Measurements from ENCODE around the gene FGD4. TPM values are rescaled to one million over a fixed set of nuclear protein-coding genes. Genes with fewer than 3 reads are reported as not detected.

Gene FGD4
- total RNA-seq, 1 experiment from 2014 or later: 13.9 TPM

DNA sequence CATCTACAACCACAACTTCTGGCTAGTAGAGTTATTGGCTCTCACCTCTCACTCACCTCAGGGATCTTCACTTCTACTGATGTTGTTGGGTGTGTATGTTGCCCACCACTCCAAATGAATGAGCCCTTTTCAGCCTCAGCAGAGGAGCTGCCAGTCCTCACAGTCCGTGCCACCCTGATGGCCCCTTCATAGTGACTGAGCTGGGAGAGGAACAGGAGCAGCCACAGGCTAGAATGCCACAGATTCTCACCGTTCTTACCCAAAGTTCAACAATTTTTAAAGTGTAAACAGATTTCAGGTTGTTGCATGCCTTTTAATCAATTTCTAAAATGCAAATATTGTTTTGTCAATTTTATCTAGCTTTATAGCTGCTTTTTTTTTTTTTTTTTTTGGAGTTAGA is 205.2 kb downstream of the FGD4 start:
- DNase-seq (ENCODE audit: low read depth): no peak
- in situ Hi-C loops (cut with HindIII; ENCODE audit: low pct_unique_long_range_greater_than_20kb, low sequenced_read_pairs): no loop called here

DNA sequence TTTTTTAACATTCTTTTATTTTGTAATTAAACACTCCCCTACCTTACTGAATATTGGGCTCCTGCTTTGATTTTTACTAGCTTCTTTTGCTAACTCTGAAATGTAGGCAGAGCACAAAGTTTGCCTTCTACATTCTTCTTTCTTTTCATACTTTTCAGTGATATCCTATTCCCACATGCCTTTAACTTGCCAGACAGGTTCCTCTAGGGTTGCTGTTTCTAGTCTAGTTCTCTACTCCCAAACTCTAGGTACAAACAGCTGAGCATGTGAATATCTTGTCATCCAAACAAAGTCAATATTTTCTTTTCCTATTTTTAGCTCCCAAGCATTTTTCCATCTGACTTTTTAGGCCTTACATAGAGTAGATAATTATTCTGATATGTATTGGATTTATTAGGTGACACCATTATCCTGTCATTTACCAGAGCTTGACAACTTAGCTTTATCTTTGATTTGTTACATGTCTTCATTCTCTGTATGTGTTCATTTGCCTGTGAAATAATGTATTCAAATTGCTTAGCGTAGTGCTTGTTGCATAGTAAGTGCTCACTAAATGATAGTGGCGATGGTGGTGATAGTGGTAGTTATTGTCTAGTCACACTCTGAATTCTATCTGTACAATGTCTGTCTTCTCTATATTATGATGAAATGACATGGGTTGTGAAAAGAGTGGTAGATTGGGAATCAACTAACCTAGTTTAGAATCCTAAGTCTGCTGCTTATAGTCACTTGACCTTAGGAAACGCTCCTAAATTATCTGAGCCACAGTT is 206.2 kb downstream of the FGD4 start:
- in situ Hi-C loops (cut with HindIII; ENCODE audit: low pct_unique_long_range_greater_than_20kb, low sequenced_read_pairs): no loop called here
- no peak for DNase-seq (ENCODE audit: low read depth)

DNA sequence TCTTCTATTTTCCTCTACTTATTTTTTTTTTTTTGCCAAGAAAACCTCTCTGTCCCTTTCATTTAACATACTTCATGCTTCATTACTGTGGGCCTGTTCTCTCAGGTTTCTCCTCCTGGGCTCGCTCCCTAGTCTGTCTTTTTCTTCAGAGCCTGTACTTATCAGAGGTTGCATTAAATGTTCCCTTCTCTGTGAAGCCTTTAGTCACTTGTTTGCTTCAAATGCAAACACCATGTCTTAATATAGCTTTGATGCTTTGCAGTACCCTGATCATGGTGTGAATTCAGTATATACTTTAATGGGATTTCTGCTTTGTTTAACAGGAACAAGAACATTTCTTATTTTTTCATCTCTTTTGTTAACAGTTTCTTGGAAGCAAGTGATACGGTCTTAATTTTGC is 207.1 kb downstream of the FGD4 start:
- in situ Hi-C loops (cut with HindIII; ENCODE audit: low pct_unique_long_range_greater_than_20kb, low sequenced_read_pairs): no loop called here
- no peak for DNase-seq (ENCODE audit: low read depth)

DNA sequence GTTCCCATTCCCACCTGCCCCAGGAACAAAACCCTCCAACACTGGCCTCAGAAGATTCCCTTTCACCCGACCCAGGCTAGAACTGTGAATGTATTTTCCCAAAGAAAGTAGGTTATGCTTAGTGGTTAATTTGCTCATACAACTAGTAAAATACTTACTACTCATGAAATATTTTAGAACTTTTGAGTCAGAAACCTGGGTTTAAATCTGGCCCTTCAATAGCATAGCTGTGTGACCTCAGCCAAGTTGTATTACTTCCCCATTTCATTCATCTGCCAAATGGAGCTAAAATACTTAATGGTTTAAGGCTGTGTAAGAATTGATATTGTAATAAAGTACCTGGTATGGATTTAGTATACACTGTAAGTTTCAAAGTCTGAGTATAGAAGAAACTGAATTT is 210.6 kb downstream of the FGD4 start:
- no peak for DNase-seq (ENCODE audit: low read depth)
- in situ Hi-C loops (cut with HindIII; ENCODE audit: low pct_unique_long_range_greater_than_20kb, low sequenced_read_pairs): no loop called here

DNA sequence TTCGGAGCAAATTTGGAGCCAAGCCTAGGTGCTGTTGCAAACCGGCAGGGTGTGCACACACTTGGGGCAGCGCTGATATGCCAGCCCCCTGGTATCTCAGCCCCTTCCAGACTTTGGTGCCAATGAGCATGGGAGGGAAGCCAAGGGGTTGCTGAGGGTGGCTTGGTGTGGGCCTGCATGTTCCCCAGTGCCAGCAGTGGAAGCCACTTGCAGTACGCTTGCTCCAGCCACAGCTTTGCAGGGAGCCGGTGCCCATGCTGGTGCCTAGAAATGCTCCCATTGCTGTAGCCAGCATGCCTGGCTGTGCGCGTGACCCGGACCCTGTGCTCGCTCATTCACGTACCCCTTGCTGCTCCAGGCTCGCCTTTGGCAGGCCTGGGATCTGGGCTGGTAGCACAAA is 212.6 kb downstream of the FGD4 start:
- no peak for DNase-seq (ENCODE audit: low read depth)
- in situ Hi-C loops (cut with HindIII; ENCODE audit: low pct_unique_long_range_greater_than_20kb, low sequenced_read_pairs): no loop called here

DNA sequence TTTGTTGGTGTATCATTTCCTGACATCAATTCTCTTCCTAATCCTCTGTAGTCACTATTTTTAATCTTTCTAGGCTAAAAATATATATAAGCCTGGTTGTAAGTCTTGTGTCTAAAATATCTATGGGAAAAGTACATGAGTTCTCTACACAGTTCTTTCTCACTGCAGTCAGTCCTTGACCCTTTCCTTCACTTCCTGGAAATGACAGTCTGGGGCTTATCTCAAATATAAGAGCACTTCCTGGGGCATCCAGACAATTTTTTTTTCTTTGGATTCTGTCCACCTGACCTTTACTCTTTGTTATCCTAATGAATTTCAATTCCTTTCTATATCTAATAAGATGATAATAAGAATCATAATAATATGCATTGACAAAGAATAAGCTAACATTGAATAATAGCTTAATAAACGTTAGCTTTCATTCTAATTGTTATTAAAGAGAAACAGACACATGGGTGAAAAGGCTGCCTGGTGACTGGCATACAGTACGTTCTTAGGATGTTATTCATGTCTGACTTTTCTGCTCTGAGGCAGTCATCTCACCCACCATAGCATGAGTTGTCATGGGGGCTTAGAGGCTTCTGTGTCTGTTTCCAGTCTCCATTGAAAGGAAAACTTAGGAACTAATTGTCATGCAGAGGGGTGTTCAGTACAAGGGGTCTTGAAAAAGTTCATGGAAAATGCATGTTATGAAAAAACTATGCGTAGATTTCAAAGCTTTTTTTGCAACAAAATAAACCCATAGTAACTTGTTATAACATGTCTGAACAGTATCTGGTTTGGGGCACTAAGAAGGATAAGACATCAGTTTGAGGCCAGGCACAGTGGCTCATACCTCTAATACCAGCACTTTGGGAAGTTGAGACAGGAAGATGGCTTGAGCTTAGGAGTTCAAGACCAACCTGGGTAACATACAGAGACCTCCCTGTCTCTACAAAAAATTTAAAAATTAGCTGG is 213.6 kb downstream of the FGD4 start:
- in situ Hi-C loops (cut with HindIII; ENCODE audit: low pct_unique_long_range_greater_than_20kb, low sequenced_read_pairs): no loop called here
- no peak for DNase-seq (ENCODE audit: low read depth)

DNA sequence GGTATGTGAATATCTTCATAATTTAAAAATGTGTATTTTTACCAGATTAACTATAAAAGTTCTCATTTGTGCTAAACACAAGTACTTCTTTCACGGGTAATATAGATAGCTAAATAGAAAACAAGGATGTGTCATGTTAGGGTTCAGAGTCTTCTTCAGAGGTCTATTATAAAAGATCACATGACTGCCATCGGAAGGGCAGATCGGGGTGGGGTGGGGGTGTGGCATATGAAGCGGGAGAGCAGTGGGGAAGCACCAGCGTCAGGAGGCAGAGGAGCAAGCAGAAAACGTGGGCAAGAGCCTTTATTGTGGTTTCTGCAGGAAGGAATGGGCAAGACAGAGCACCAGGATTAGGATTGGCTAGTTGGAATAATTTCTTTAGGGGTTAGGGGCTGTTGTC is 216.1 kb downstream of the FGD4 start:
- no peak for DNase-seq (ENCODE audit: low read depth)
- in situ Hi-C loops (cut with HindIII; ENCODE audit: low pct_unique_long_range_greater_than_20kb, low sequenced_read_pairs): no loop called here

DNA sequence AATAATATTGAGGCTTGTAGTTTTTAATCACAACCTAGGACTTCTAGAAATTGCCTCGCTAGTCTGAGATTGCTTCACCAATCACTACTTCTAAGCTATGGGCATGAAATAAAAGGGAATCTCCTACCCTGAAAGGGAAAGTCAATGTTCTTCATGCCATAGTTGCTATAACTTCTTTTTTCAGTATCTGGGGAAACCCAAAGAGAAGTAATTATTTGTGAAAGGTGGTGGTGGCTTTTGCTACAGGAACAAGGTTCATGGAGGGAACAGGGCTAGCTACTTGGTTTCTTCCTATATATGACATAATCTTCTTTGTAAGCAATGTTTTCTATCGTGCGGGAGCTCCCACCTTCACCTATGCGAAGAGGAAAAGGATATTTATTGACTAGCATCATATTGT is 218.2 kb downstream of the FGD4 start:
- in situ Hi-C loops (cut with HindIII; ENCODE audit: low pct_unique_long_range_greater_than_20kb, low sequenced_read_pairs): no loop called here

DNA sequence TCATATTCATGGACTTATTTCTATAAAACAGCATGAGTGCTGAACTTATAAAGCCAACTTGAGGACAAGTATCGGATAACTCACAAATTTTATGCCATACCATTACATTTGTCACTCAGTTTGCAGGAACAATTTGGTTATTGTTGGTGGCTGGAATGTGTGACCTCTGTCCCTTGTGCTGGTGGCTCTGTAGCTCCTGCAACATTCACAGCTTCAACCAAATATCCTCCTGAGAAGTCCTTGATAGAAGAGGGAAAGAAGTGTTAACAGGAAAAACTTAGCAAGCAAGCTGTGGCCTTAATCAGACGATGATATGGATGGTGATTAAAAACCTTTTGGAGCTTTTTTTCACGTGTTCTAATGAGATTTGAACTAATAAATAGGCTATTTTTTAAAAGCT is 218.8 kb downstream of the FGD4 start:
- DNase-seq (ENCODE audit: low read depth): no peak
- in situ Hi-C loops (cut with HindIII; ENCODE audit: low pct_unique_long_range_greater_than_20kb, low sequenced_read_pairs): no loop called here

More for the DNA sequence above, 218.2 kb downstream of the FGD4 start:
- no peak for DNase-seq (ENCODE audit: low read depth)

DNA sequence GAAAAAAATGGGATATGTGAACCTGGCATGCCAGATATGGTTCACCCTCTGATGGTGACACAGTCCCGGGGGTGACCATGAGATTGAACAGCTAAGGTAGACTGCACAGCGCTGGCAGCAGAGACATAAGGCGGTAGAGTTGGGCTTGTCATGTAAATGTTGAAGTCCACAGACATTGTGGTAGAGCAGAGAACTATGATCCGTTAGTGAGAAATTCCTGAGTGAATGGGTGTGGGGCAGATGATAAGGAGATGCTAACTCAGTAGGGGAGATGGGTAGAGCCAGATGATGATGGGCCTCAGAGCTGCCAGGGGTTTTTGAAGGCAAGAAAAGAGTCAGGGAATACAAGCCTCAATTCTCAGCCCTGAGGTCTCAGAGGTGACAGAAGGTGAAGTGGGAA is 228.6 kb downstream of the FGD4 start:
- no peak for DNase-seq (ENCODE audit: low read depth)
- in situ Hi-C loops (cut with HindIII; ENCODE audit: low pct_unique_long_range_greater_than_20kb, low sequenced_read_pairs): no loop called here

DNA sequence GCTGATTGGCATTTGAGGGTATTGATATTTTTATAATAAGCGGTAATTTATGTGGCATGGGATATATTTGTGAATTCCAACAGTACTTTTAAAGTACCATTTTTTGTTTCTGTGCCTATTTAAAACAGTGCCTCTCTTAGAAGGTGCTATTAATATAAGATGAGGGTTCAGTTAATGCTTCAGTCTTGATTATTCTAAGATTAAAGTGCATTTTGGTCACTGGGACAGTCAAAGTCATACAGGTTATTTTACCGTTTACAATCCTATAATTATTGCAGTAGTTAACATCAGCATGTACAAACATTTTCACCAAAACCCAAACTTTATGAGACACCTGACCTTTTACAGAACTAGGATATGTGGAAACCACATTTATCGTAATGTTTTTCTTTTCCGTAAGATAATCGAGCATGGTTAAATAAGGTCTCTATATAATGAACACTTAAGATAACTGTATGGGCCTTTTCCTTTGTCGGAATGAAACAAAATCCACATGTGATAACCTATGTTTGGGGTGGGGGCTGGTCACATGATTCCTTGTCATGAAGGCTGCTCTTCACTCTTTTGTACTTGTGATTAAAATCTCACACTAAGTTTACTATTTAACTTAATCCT is 242.0 kb downstream of the FGD4 start:
- no peak for DNase-seq (ENCODE audit: low read depth)
- in situ Hi-C loops (cut with HindIII; ENCODE audit: low pct_unique_long_range_greater_than_20kb, low sequenced_read_pairs): no loop called here

DNA sequence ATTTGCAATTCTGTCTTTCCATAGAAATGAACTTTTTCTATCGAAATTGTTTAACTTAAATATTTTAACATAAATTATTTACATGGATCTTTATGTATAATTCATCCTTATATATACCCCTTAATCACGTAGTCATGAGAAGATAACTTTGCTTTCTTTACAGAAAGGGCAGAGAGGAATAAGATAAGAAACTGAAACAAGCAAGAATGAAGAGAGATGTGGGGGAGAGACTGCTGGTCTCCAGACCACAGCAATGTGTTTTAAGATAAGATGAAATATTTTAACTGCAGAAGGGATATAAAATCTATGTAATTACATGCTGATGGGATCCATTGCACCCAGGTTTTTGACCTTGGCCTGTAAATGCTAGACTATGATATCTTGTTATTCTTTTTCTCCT is 245.1 kb downstream of the FGD4 start:
- in situ Hi-C loops (cut with HindIII; ENCODE audit: low pct_unique_long_range_greater_than_20kb, low sequenced_read_pairs): no loop called here
- DNase-seq (ENCODE audit: low read depth): no peak

DNA sequence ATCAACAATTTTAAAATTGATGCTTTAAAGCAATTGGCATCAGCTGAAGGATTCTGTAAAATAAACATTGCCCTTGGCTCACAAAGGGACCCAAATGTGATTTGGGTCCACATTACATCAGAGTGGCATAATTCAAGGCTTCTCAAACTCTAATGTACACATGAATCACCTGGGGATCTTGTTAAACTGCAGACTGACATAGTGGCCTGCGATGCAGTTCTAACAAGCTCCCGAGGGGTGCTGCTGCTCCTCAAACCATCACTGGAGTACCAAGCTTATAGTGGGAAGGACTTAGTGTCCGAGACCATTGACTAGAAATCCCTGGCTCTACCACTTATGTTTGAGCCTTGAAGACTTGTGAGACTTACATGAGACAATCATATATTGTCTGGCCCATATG is 247.9 kb downstream of the FGD4 start:
- in situ Hi-C loops (cut with HindIII; ENCODE audit: low pct_unique_long_range_greater_than_20kb, low sequenced_read_pairs): no loop called here

DNA sequence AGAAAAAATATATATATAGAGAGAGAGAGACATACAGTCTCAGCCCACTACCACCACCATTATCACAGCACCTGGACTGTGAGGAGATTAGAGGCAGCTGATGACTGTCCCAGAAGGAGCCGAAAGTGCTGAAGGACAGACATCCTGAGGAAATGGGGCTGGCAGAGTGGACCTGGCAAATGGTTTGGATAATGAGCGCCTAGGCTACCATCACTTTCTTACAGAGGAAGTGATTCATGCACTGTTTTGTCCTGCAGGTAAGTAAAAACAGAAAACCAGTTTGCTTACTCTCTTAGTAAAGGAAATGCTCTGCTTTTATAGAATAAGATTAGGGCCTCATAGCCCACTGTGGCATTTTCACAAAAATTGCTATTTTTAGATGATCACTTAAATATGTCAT is 251.2 kb downstream of the FGD4 start:
- in situ Hi-C loops (cut with HindIII; ENCODE audit: low pct_unique_long_range_greater_than_20kb, low sequenced_read_pairs): no loop called here

More for the DNA sequence above, 247.9 kb downstream of the FGD4 start:
- peak; percentile 7 for DNase-seq (ENCODE audit: low read depth)

DNA sequence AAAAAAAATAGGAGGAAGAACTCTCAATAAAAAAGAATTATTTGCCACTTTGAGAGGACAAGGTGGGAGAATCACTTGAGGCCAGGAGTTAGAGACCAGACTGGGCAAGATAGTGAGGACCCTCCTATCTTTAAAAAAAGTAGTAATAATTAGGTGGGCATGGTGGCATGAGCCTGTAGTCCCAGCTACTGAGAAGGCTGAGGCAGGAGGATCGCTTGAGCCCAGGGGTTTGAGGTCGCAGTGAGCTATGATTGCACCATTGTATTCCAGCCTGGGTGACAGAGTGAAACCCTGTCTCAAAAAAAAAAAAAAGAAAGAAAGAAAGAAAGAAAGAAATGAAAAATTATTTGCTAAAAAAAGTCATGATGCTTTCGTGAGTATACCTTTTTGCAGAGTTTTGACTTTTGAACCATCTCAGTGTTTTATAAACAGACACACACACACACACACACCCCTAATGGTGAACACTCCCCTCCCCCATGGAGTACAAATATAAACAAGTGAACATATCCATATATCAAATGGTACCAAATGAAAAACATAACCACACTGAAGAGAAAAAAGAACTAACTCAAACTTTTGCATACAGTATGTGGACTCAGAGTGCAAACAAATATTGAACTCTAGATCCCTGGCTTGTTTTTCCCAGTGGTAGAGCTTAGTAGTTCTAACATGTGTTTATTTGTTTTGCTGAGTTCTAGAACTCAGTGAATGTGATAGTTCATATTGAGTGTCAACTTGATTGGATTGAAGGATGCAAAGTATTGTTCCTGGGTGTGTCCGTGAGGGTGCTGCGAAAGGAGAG is 252.0 kb downstream of the FGD4 start:
- DNase-seq (ENCODE audit: low read depth): no peak
- in situ Hi-C loops (cut with HindIII; ENCODE audit: low pct_unique_long_range_greater_than_20kb, low sequenced_read_pairs): no loop called here

More for the DNA sequence above, 251.2 kb downstream of the FGD4 start:
- no peak for DNase-seq (ENCODE audit: low read depth)

DNA sequence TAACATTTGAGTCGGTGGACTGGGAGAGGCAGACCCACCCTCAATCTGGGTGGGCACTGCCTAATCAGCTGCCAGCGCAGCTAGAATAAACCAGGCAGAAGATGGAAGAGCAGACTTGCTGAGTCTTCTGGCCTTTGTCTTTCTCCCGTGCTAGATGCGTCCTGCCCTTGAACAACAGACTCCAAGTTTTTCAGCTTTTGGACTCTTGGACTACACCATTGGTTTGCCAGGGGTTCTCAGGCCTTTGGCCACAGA is 252.5 kb downstream of the FGD4 start:
- in situ Hi-C loops (cut with HindIII; ENCODE audit: low pct_unique_long_range_greater_than_20kb, low sequenced_read_pairs): no loop called here

DNA sequence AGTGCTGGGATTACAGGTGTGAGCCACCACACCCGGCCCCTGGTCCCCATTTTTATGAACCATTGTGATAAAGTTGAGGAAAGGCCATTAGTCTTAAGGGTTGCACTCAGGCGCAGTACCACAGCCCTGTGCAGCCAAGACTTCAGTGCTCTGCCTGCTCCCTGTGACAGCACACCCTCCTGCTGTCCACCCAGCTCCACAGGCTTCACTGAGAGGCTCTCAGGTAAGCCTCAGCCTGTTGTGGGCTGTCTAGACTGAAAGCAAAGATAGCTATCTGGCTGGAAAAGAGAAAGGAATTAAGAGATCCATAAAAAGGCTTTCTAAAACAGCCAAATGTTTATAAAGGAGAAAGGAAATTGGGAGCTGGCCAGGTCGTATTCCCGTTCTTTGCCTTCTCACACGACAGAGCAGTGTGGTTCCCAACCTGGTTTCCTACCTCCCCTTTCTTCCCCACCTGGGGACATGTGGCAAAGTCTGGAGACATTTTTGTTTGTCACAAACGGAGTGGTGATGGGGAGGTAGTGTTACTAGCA is 260.6 kb downstream of the FGD4 start:
- in situ Hi-C loops (cut with HindIII; ENCODE audit: low pct_unique_long_range_greater_than_20kb, low sequenced_read_pairs): no loop called here

More for the DNA sequence above, 252.5 kb downstream of the FGD4 start:
- DNase-seq (ENCODE audit: low read depth): no peak

DNA sequence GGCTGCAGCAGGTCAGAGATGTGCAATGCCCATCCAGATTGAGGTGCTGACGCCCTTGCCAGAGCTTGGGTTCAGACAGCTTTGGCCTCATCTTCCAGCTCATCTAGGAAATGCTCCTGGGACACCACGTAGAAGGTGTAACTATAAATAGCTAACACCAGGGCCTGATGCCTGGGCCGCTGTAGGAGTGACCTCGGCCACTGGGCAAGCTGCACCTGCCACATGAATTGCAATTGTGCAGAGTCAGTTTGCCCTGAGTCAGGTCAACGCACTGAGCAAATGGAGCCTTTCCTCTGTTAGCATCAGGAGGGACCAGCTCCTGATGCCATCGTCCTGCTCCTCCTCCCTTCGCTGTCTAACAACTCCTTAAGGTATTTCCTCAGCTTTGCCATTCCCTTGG is 262.3 kb downstream of the FGD4 start:
- in situ Hi-C loops (cut with HindIII; ENCODE audit: low pct_unique_long_range_greater_than_20kb, low sequenced_read_pairs): no loop called here
- no peak for DNase-seq (ENCODE audit: low read depth)

More for the DNA sequence above, 260.6 kb downstream of the FGD4 start:
- no peak for DNase-seq (ENCODE audit: low read depth)
